Ovary (tissue), 9 donors: ENCODE results near the gene SLC37A2. TPM values are rescaled to one million over a fixed set of nuclear protein-coding genes. Genes with fewer than 3 reads are reported as not detected.
"Not testable (repeated sequence)": the region's sequence is repeated elsewhere in the genome, so short reads cannot be mapped to it uniquely, and the experiment has no call there.

Experiments
- DNase-seq, 5 donors: peaks; one replicate each; pipeline ENCODE4 v3.0.0-alpha.2; 2019 to 2020
- H3K27ac ChIP-seq, 2 donors: fragments of 200-600 bp; one replicate each; pipeline versions ENCODE4 v1.5.1 to v1.8.0; 2019 to 2022
- H3K27me3 ChIP-seq: fragments of 200-600 bp; one replicate; pipeline ENCODE4 v1.8.0; 2022
- H3K36me3 ChIP-seq: fragments of 200-600 bp; sonication (generic); one replicate; pipeline ENCODE4 v1.5.1; 2019
- H3K4me1 ChIP-seq: one replicate; pipeline ENCODE4 v1.8.1; 2013; ENCODE audit warnings: mild to moderate bottlenecking, moderate library complexity; ENCODE audit not compliant: insufficient read depth
- H3K4me3 ChIP-seq: fragments of 200-600 bp; sonication (generic); one replicate; pipeline ENCODE4 v1.5.1; 2017
- H3K9me3 ChIP-seq, 2 donors: fragments of 200-600 bp in 1 of 2; sonication (generic) in 1 of 2; one replicate each; pipeline versions ENCODE4 v1.5.1 to v1.8.1; 2013 to 2019; ENCODE audit warnings: mild to moderate bottlenecking in 1 of 2, moderate library complexity in 1 of 2
- CTCF ChIP-seq, 3 donors: fragments of 450-650 bp in 2 of 3; fragments of 200-600 bp in 1 of 3; IDR thresholded peaks; one replicate each; pipeline versions ENCODE4 v1.5.1 to v1.8.0; 2016 to 2022; ENCODE audit warnings: antibody characterized with exemption in 3 of 3, mild to moderate bottlenecking in 1 of 3
- EP300 ChIP-seq: sonication (generic); formaldehyde crosslinking; IDR thresholded peaks from one replicate; pipeline ENCODE4 v1.6.1; 2017; ENCODE audit warnings: antibody characterized with exemption
- POLR2A ChIP-seq: fragments of 450-650 bp; IDR thresholded peaks from one replicate; pipeline ENCODE4 v1.6.1; 2017; ENCODE audit warnings: antibody characterized with exemption, mild to moderate bottlenecking, moderate library complexity
- WGBS, 3 donors: extraction: QIAGEN DNeasy Blood & Tissue Kit in 1 of 3; methylation state at CpG; one replicate each; pipeline versions ENCODE4 v1.1.5 to v1.1.7; 2013 to 2017; 5-methylcytosine and 5-hydroxymethylcytosine counted together
- intact Hi-C, 4 donors: fragments of 100-400 bp; cut with DNase I; formaldehyde crosslinking; loops; one replicate each; pipeline versions ENCODE4 v1.11.0 to v1.15.1; 2022 to 2023
- polyA plus RNA-seq, 2 donors: library from polyadenylated mRNA; stranded (reverse); fragments of 200-250 nt in 1 of 2; fragments of 350-450 nt in 1 of 2; fragmentation: Illumina TruSeq in 1 of 2; extraction: RNeasy Lipid Tissue Mini Kit (QIAGEN cat#74804) in 1 of 2; gene quantifications; one replicate each; pipeline ENCODE4 v1.2.3, GENCODE V29; 2013 to 2014
- total RNA-seq, 7 donors: library from RNA; depleted of rRNA in 2 of 7; stranded (reverse); fragments of >200 nt in 2 of 7; fragmentation: NEBNext Ultra II Directional in 3 of 7; extraction: Animal tissue kit (Norgen Biotek cat#: 25700) in 3 of 7; gene quantifications; one replicate each; pipeline versions ENCODE4 v1.1.0 to v1.2.4, GENCODE V29; 2016 to 2023
- donor health status: DM: no; HTN: no; CAD: no; lungs with moderate emphysema.
- donor health status: DM: no; HTN: no; CAD: no.
- donor health status: Bipolar disorder and iron deficiency.
- donor health status: DM: yes; HTN: yes; CAD: no.
- donor health status: DM: no; HTN: no; CAD: no.
- donor health status: DM: yes; HTN: yes; CAD: no.

Gene SLC37A2
- total and polyA plus RNA-seq, 9 donors, result 0.93 to 7.9 (median 2.2) TPM

GRCh38 chr11:125053167-125053566 lies 9.9 kb upstream of the SLC37A2 start:
- no peak for TF ChIP-seq POLR2A
- TF ChIP-seq EP300, result no peak
- TF ChIP-seq CTCF (IDR thresholded peaks at IDR 0.05), result no peak
- no peak overlapping the region for H3K4me3 ChIP-seq
- H3K36me3 ChIP-seq, result no peaks in the 10 kb centered on the region
- H3K9me3 ChIP-seq, result no peaks in the 10 kb centered on the region
- DNase-seq, result no peak
- intact Hi-C loops, result no loop called here
- no peaks in the 10 kb centered on the region for H3K4me1 ChIP-seq
- no peak overlapping the region for H3K27ac ChIP-seq
- H3K27me3 ChIP-seq, result no peaks in the 10 kb centered on the region
- WGBS, 3 donors, result 79 to 88% (median 82%) methylated on average over 1 of the region's 1 CpG

GRCh38 chr11:125055107-125055715 lies 7.9 kb upstream of the SLC37A2 start:
- Histone ChIP-seq H3K9me3 (no peaks in the 10 kb centered on the region), H3K36me3 (no peaks in the 10 kb centered on the region), H3K27ac (no peak overlapping the region), H3K27me3 (no peaks in the 10 kb centered on the region), H3K4me1 (no peaks in the 10 kb centered on the region), H3K4me3 (no peak overlapping the region)
- no peak for DNase-seq
- TF ChIP-seq EP300, result no peak
- TF ChIP-seq POLR2A, result no peak
- no peak for TF ChIP-seq CTCF (IDR thresholded peaks at IDR 0.05)
- intact Hi-C loops, result no loop called here
- WGBS, 3 donors, result 63 to 73% (median 64%) methylated on average over 2 of the region's 2 CpGs

- H3K27me3 ChIP-seq, DNase-seq, H3K9me3 ChIP-seq, intact Hi-C loops, H3K27ac ChIP-seq, H3K4me1 ChIP-seq, H3K36me3 ChIP-seq, H3K4me3 ChIP-seq: not testable (repeated sequence)
- 88 to 97% (median 95%) methylated on average over 2 of the region's 2 CpGs for WGBS, 3 donors
Observed at GRCh38 chr11:125056111-125056510, 7.0 kb upstream of the SLC37A2 start.

GRCh38 chr11:125056931-125057692 lies 6.0 kb upstream of the SLC37A2 start:
- WGBS, 3 donors, result 73 to 77% (median 77%) methylated on average over 5 of the region's 5 CpGs
- TF ChIP-seq POLR2A (no peak), EP300 (no peak), CTCF (IDR thresholded peaks at IDR 0.05) (no peak)
- no peak overlapping the region for H3K4me3 ChIP-seq

GRCh38 chr11:125057693-125058016 lies 5.5 kb upstream of the SLC37A2 start:
- 91 to 95% (median 95%) methylated on average over 5 of the region's 5 CpGs for WGBS, 3 donors
- intact Hi-C loops, result no loop called here

More at GRCh38 chr11:125056931-125057692, 6.0 kb upstream of the SLC37A2 start:
- no peaks in the 10 kb centered on the region for H3K36me3 ChIP-seq
- no peaks in the 10 kb centered on the region for H3K4me1 ChIP-seq
- H3K9me3 ChIP-seq, result no peaks in the 10 kb centered on the region
- no peaks in the 10 kb centered on the region for H3K27me3 ChIP-seq
- intact Hi-C loops, result no loop called here
- H3K27ac ChIP-seq, result no peak overlapping the region
- DNase-seq, result no peak

More at GRCh38 chr11:125057693-125058016, 5.5 kb upstream of the SLC37A2 start:
- Histone ChIP-seq H3K9me3 (no peaks in the 10 kb centered on the region), H3K27ac (no peak overlapping the region), H3K4me1 (no peaks in the 10 kb centered on the region), H3K27me3 (no peaks in the 10 kb centered on the region), H3K36me3 (no peaks in the 10 kb centered on the region), H3K4me3 (no peak overlapping the region)
- DNase-seq, result no peak
- TF ChIP-seq EP300 (no peak), POLR2A (no peak), CTCF (IDR thresholded peaks at IDR 0.05) (no peak)
